ENCODE data around the gene ABLIM2.
A peak's percentile ranks its signal among the peaks of the same experiment; 100 is the strongest.

DNA sequence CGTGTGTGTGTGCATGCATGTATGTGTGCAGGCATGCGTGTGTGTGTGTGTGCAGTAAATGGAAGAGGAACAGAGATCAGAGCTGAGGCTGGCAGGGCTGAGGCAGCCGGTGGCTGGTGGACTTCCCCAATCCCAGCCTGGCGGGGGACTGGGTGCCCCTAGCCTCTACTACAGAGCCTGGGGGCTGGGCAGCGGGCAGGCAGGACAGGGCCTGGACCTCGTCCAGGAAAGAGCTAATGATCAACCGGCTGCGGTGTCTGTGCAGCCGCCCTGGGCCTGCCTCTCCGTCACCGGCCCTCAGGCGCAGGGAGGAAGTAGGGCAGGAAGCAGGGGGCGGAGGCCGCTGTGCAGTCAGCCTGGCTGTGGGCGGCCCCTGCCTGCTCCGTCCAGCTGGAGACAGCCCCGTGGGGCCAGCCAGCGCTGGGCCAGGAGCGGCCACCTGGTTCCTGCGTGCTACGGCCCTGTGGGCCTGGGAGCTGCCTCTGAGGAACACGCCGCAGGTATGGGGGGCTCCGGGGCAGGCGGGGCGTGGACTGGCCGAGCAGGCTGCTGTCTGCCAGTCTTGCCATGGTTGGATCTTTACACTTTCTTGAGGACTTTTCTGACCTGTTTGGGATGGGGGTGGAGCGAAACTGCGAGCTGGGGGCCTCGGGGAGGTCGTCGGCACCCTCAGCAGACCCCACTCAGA lies 40.4 kb upstream of the ABLIM2 start, which contains the start of gene SH3TC1:
- TF ChIP-seq CTCF (conservative IDR thresholded peaks at IDR 0.05) (no peak), ZFX (IDR thresholded peaks at IDR 0.05) (peak; percentile 44; the same call in 1 of the 2 replicates)

Measured in C4-2B (cell line).